CD4-positive, alpha-beta T cell (primary cell): ENCODE data around the gene RAB7A. TPM values are rescaled to one million over a fixed set of nuclear protein-coding genes. Genes with fewer than 3 reads are reported as not detected.

Source experiments
- ATAC-seq: fragments of 200-7000 bp; cut with Tn5 transposase; one replicate; pipeline ENCODE4 v1.10.0; 2022; ENCODE audit warnings: mild to moderate bottlenecking; ENCODE audit not compliant: poor library complexity
- CTCF ChIA-PET: fragments of 350-600 bp; sonication (Branson Sonifier 250); formaldehyde crosslinking; loops from one replicate; lab custom pipeline; 2021; ENCODE audit warnings: antibody characterized with exemption, inconsistent platforms; lab: Charles Lee
- POLR2A ChIA-PET: fragments of 350-600 bp; sonication (Branson Sonifier 250); formaldehyde crosslinking; loops from one replicate; lab custom pipeline; 2021; ENCODE audit warnings: antibody characterized with exemption, inconsistent platforms; lab: Charles Lee
- DNase-seq, 14 experiments: peaks; one replicate each; pipeline ENCODE4 v3.0.0-alpha.2; 2013 to 2020; ENCODE audit warnings: mixed read lengths in 2 of 14
- H3K27ac ChIP-seq, 2 donors: one replicate each; pipeline versions ENCODE4 v1.5.1 to v1.7.0; 2013; ENCODE audit warnings: low read length in 2 of 2, low read depth in 1 of 2, mild to moderate bottlenecking in 1 of 2
- H3K27me3 ChIP-seq, 2 experiments: 1 replicate in 1 of 2; 2 replicates in 1 of 2; pipeline versions ENCODE4 v1.6.1 to v1.7.0; 2013; ENCODE audit warnings: low read length in 2 of 2, control low read depth in 1 of 2, mild to moderate bottlenecking in 1 of 2, moderate library complexity in 1 of 2; ENCODE audit not compliant: insufficient read depth in 2 of 2, control insufficient read depth in 1 of 2
- H3K36me3 ChIP-seq: one replicate; pipeline ENCODE4 v1.6.1; 2013; ENCODE audit warnings: low read length, control low read depth; ENCODE audit not compliant: insufficient read depth
- H3K4me1 ChIP-seq: one replicate; pipeline ENCODE4 v1.6.1; 2013; ENCODE audit warnings: low read length, control low read depth; ENCODE audit not compliant: insufficient read depth
- H3K4me3 ChIP-seq: one replicate; pipeline ENCODE4 v1.5.1; 2013; ENCODE audit warnings: mild to moderate bottlenecking, low read length, moderate library complexity
- H3K9me3 ChIP-seq, 2 experiments: 1 replicate in 1 of 2; 2 replicates in 1 of 2; pipeline versions ENCODE4 v1.6.1 to v1.7.0; 2013; ENCODE audit warnings: low read length in 2 of 2, mild to moderate bottlenecking in 2 of 2, control low read depth in 1 of 2, moderate library complexity in 1 of 2; ENCODE audit not compliant: control insufficient read depth in 1 of 2, insufficient read depth in 1 of 2
- H3K27ac Mint-ChIP-seq: one replicate; pipeline ENCODE4 v1.8.0; 2020; ENCODE audit warnings: mixed read lengths
- H3K27me3 Mint-ChIP-seq: one replicate; pipeline ENCODE4 v1.8.0; 2021; ENCODE audit warnings: mixed read lengths
- H3K36me3 Mint-ChIP-seq: one replicate; pipeline ENCODE4 v1.8.0; 2021; ENCODE audit warnings: low read depth, mixed read lengths
- H3K4me1 Mint-ChIP-seq: one replicate; pipeline ENCODE4 v1.8.0; 2021; ENCODE audit warnings: low read depth, mixed read lengths
- H3K4me3 Mint-ChIP-seq: one replicate; pipeline ENCODE4 v1.8.0; 2020; ENCODE audit warnings: mild to moderate bottlenecking, mixed read lengths
- H3K9me3 Mint-ChIP-seq: one replicate; pipeline ENCODE4 v1.8.0; 2020; ENCODE audit warnings: mixed read lengths
- intact Hi-C, 2 experiments: fragments of 100-400 bp; cut with DNase I in 1 of 2; cut with micrococcal nuclease in 1 of 2; formaldehyde crosslinking; loops; one replicate each; pipeline versions ENCODE4 v1.15.1 to v1.9.0; 2023 to 2025; cut with DNase I, micrococcal nuclease
- total RNA-seq, 174 experiments: library from RNA in 2 of 174; stranded (reverse) in 2 of 174; gene quantifications; one replicate each; pipeline ENCODE4 v1.2.3 and lab custom pipeline; 2021 to 2026
- TF ChIP-seq, protein P1 (sequence below): fragments of 200-600 bp; IDR thresholded peaks from one replicate; pipeline ENCODE4 v1.8.0; 2022; ENCODE audit warnings: antibody characterized with exemption, mild to moderate bottlenecking

The RAB7A gene
- total RNA-seq, 2 experiments from 2014 or later = 113 to 121 TPM

DNA sequence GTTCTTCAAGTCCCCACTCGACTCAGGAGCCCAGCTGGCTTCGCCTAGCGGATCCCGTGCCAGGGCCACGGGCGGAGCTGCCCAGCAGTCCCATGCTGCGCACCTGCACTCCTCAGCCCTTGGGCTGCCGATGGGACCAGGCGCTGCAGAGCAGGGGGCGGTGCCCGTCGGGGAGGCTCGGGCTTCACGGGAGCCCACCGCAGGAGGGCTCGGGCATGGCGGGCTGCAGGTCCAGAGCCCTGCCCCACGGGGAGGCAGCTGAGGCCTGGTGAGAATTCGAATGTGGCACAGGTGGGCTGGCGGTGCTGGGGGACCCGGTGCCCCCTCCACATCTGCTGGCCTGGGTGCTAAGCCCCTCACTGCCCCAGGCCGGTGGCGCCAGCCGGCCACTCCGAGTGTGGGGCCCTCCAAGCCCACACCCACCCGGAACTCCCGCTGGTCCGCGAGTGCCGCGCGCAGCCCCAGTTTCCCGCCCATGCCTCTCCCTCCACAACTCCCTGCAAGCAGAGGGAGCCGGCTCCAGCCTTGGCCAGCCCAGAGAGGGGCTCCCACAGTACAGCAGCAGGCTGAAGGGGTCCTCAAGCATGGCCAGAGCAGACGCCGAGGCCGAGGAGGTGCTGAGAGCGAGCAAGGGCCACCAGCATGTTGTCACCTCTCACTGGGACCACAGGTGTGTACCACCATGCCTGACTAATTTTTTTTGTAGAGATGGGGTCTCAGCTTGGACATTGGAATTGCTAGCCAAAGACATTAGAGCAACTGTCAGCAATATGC is 17.0 kb downstream of the RAB7A start:
- CTCF ChIA-PET = no interaction called here
- POLR2A ChIA-PET = no interaction called here
- Mint-ChIP-seq H3K4me3 (no peak overlapping the region), H3K27me3 (no peaks in the 10 kb centered on the region), H3K36me3 (peaks cover 66% of the 10 kb centered on the region), H3K9me3 (no peaks in the 10 kb centered on the region), H3K4me1 (peaks cover 43% of the 10 kb centered on the region), H3K27ac (no peak overlapping the region)
- TF ChIP-seq, protein P1, sequence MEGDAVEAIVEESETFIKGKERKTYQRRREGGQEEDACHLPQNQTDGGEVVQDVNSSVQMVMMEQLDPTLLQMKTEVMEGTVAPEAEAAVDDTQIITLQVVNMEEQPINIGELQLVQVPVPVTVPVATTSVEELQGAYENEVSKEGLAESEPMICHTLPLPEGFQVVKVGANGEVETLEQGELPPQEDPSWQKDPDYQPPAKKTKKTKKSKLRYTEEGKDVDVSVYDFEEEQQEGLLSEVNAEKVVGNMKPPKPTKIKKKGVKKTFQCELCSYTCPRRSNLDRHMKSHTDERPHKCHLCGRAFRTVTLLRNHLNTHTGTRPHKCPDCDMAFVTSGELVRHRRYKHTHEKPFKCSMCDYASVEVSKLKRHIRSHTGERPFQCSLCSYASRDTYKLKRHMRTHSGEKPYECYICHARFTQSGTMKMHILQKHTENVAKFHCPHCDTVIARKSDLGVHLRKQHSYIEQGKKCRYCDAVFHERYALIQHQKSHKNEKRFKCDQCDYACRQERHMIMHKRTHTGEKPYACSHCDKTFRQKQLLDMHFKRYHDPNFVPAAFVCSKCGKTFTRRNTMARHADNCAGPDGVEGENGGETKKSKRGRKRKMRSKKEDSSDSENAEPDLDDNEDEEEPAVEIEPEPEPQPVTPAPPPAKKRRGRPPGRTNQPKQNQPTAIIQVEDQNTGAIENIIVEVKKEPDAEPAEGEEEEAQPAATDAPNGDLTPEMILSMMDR = no peak
- no peak overlapping the region for H3K27ac ChIP-seq
- H3K4me3 ChIP-seq = no peak overlapping the region
- H3K36me3 ChIP-seq = peaks cover 52% of the 10 kb centered on the region
- intact Hi-C loops = no loop called here
- ATAC-seq (no peak), DNase-seq (no peak)
- peaks cover 0 to 15% of the 10 kb centered on the region in 2 experiments for H3K9me3 ChIP-seq
- H3K27me3 ChIP-seq = no peaks in the 10 kb centered on the region
- H3K4me1 ChIP-seq = peaks cover 31% of the 10 kb centered on the region

DNA sequence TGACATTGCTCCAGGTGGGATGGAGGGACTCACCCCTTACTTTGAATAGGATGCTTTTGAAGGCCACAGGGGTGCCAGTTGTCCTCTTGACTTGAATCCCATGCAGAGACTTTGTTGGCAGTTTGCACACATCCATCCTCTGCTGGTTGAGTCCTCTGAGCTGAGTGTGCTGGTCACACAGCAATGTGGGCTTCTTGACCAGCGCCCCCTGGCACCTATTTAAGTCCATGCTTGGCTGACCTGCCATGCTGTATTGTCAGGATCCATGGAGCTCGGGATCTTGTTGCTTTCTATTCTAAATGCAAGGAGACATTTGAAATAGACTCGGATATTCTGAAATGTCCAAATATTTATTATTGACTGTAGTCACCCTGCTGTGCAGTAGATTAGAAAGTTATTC is 19.8 kb downstream of the RAB7A start:
- ChIA-PET POLR2A (no interaction called here), CTCF (interaction anchor here (1.4 kb wide), 1 partner anchor 65 kb away, joined by 4 read pairs; no protein-coding TSS in a partner anchor)
- Histone ChIP-seq H3K27me3 (no peaks in the 10 kb centered on the region), H3K36me3 (peaks cover 38% of the 10 kb centered on the region), H3K4me3 (no peak overlapping the region), H3K9me3 (peaks cover 0 to 15% of the 10 kb centered on the region in 2 experiments), H3K4me1 (peaks cover 38% of the 10 kb centered on the region), H3K27ac (no peak overlapping the region)
- intact Hi-C loops = no loop called here
- Mint-ChIP-seq H3K4me1 (peaks cover 53% of the 10 kb centered on the region), H3K4me3 (no peak overlapping the region), H3K27me3 (no peaks in the 10 kb centered on the region), H3K9me3 (no peaks in the 10 kb centered on the region), H3K27ac (no peak overlapping the region), H3K36me3 (peaks cover 76% of the 10 kb centered on the region)
- DNase-seq (no peak), ATAC-seq (no peak)
- TF ChIP-seq, protein P1 = no peak

DNA sequence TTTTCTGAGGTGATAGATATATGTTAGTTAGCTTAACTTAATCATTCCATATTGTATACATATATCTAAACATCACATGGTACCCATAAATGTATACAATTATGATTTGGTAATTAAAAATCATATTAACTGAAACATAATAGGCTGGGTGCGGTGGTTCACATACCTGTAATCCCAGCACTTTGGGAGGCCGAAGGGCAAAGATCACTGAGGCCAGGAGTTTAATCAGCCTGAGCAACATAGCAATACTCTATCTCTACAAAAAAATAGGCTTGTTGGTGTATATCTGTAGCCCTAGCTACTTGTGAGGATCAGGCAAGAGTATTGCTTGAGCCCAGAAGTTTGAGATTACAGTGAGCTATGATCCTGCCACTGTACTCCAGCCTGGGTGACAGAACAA is 20.9 kb downstream of the RAB7A start:
- POLR2A ChIA-PET = no interaction called here
- TF ChIP-seq, protein P1 = no peak
- Mint-ChIP-seq H3K4me3 (no peak overlapping the region), H3K4me1 (peaks cover 56% of the 10 kb centered on the region), H3K9me3 (no peaks in the 10 kb centered on the region), H3K36me3 (peaks cover 76% of the 10 kb centered on the region), H3K27me3 (no peaks in the 10 kb centered on the region), H3K27ac (no peak overlapping the region)
- Histone ChIP-seq H3K4me1 (peaks cover 44% of the 10 kb centered on the region), H3K4me3 (no peak overlapping the region), H3K27ac (no peak overlapping the region), H3K27me3 (no peaks in the 10 kb centered on the region), H3K9me3 (peaks cover 0 to 15% of the 10 kb centered on the region in 2 experiments), H3K36me3 (peaks cover 30% of the 10 kb centered on the region)
- CTCF ChIA-PET = no interaction called here
- no peak for ATAC-seq
- no peak for DNase-seq
- intact Hi-C loops = no loop called here
